Panc1 (cell line): ENCODE results near the gene SLC39A2. TPM values are rescaled to one million over a fixed set of nuclear protein-coding genes. Genes with fewer than 3 reads are reported as not detected.

Experiments used
- ATAC-seq: fragments of 200-7000 bp; cut with Tn5 transposase; 2 replicates; pipeline ENCODE4 v1.9.1; 2020; ENCODE audit warnings: mild to moderate bottlenecking, moderate library complexity
- BruUV-seq: library from RNA; stranded (reverse); fragments of 400-500 nt; replicated peaks from 2 replicates; lab custom pipeline; 2021; lab: Mats Ljungman, UMichigan
- CTCF ChIA-PET: fragments of 300-600 bp; sonication (Branson Sonifier 250); formaldehyde crosslinking; loops from one replicate; lab custom pipeline; 2022; ENCODE audit warnings: antibody characterized with exemption; lab: Charles Lee
- POLR2A ChIA-PET: fragments of 300-600 bp; sonication (Branson Sonifier 250); formaldehyde crosslinking; loops from one replicate; lab custom pipeline; 2022; ENCODE audit warnings: antibody characterized with exemption; lab: Charles Lee
- DNase-seq: peaks from one replicate; pipeline ENCODE4 v3.0.0-alpha.2; 2010; ENCODE audit warnings: low read depth, low spot score
- H3K27ac ChIP-seq: 2 replicates; pipeline ENCODE4 v1.5.1; 2011; ENCODE audit warnings: mild to moderate bottlenecking, low read length, inconsistent platforms
- H3K27me3 ChIP-seq: fragments of 200-500 bp; sonication (Bioruptor generic); 2 replicates; pipeline ENCODE4 v1.6.0; 2014; ENCODE audit warnings: low read length, inconsistent platforms; ENCODE audit not compliant: control insufficient read depth, insufficient read depth
- H3K36me3 ChIP-seq: fragments of 200-500 bp; sonication (Bioruptor generic); 2 replicates; pipeline ENCODE4 v1.5.1; 2014; ENCODE audit warnings: inconsistent platforms, mild to moderate bottlenecking, low read length, moderate library complexity; ENCODE audit not compliant: control insufficient read depth, insufficient read depth
- H3K4me1 ChIP-seq: 2 replicates; pipeline ENCODE4 v1.5.1; 2011; ENCODE audit warnings: inconsistent platforms, mild to moderate bottlenecking, low read length, moderate library complexity; ENCODE audit not compliant: control insufficient read depth, insufficient read depth
- H3K4me3 ChIP-seq, 2 experiments: 2 replicates each; pipeline ENCODE4 v1.5.1; 2011 to 2012; ENCODE audit warnings: low read depth in 2 of 2, low read length in 2 of 2, mild to moderate bottlenecking in 2 of 2, inconsistent platforms in 1 of 2, moderate library complexity in 1 of 2
- H3K9me3 ChIP-seq: fragments of 200-500 bp; sonication (Bioruptor generic); 2 replicates; pipeline ENCODE4 v1.5.1; 2014; ENCODE audit warnings: low read depth, mild to moderate bottlenecking, inconsistent platforms, low read length, moderate library complexity; ENCODE audit not compliant: control insufficient read depth, insufficient read depth
- CTCF ChIP-seq: fragments of 450-650 bp; IDR thresholded peaks from 2 replicates; pipeline ENCODE4 v1.5.1; 2017; ENCODE audit warnings: mild to moderate bottlenecking
- POLR2AphosphoS5 ChIP-seq: IDR thresholded peaks from 2 replicates; pipeline ENCODE4 v1.6.1; 2012; ENCODE audit warnings: mild to moderate bottlenecking, low read depth, low read length, moderate library complexity
- REST ChIP-seq, 2 experiments: IDR thresholded peaks; 2 replicates each; pipeline ENCODE4 v1.6.1; 2011 to 2012; ENCODE audit warnings: low read depth in 2 of 2, control low read depth in 1 of 2, low read length in 1 of 2, mild to moderate bottlenecking in 1 of 2, moderate library complexity in 1 of 2; ENCODE audit not compliant: insufficient read depth in 1 of 2
- SIN3A ChIP-seq: IDR thresholded peaks from 2 replicates; pipeline ENCODE4 v1.6.1; 2012; ENCODE audit warnings: low read depth, mild to moderate bottlenecking, low read length, moderate library complexity, borderline replicate concordance; ENCODE audit not compliant: insufficient read depth
- TCF7L2 ChIP-seq: IDR thresholded peaks from 2 replicates; pipeline ENCODE4 v1.6.1; 2011; ENCODE audit warnings: mild to moderate bottlenecking, low read depth, low read length, inconsistent platforms
- in situ Hi-C: cut with HindIII; loops from 2 replicates; pipeline ENCODE4 v1.10.0; 2016; ENCODE audit warnings: low sequenced_read_pairs, low pct_unique_long_range_greater_than_20kb
- intact Hi-C: fragments of 100-400 bp; cut with micrococcal nuclease; formaldehyde crosslinking; loops from one replicate; pipeline ENCODE4 v1.10.0; 2022; ENCODE audit not compliant: unreplicated experiment
- total RNA-seq: library from RNA; stranded (reverse); gene quantifications from one replicate; pipeline ENCODE4 v1.2.1, GENCODE V29; 2021; ENCODE audit not compliant: unreplicated experiment

The SLC39A2 gene
- total RNA-seq, 1 experiment from 2014 or later: not detected

GRCh38 chr14:21014761-21015190, 15.7 kb downstream of the SLC39A2 start:
- Histone ChIP-seq H3K27ac (no peak overlapping the region), H3K9me3 (no peaks in the 10 kb centered on the region), H3K4me1 (no peaks in the 10 kb centered on the region), H3K36me3 (no peaks in the 10 kb centered on the region), H3K27me3 (no peaks in the 10 kb centered on the region), H3K4me3 (no peak overlapping the region)
- intact Hi-C loops (loop anchor here (2.0 kb wide), 2 partner anchors 26 to 92 kb away; no protein-coding TSS in a partner anchor), in situ Hi-C loops (no loop called here)
- POLR2A ChIA-PET: no interaction called here
- CTCF ChIA-PET: interaction anchor here (0.6 to 2.4 kb wide), 18 partner anchors 14 to 127 kb away, joined by 3 to 33 read pairs (median 3); partner anchors contain the start of genes ARHGEF40 and RNASE13
- ATAC-seq (peak; percentile 94), DNase-seq (peak; percentile 61)
- BruUV-seq: no TSS peak
- TF ChIP-seq CTCF (peak; percentile 89), POLR2AphosphoS5 (no peak), REST (IDR thresholded peaks at IDR 0.05; ENCODE audit: insufficient read depth in 1 of 2, low read depth in 2 of 2, low read length in 1 of 2) (no peak)

DNA sequence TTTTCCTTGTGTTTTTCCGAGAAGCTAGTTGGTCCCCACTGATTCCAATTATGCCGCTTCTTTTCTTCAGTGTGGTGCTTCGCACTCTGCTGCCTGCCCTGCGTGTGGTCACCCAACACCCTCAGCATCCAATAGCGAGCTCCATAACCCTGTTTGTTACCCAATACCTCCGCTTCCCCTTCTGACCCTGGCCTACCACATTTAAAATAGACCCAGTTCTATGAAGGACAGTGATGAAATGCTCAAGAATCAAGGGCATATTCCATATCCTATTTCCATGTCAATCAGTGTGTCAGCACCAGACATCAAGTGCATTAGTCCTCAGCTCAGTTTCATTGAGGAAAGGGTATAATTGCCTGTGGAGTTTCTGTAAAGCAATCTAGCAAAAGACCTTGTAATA, 16.2 kb downstream of the SLC39A2 start:
- ChIA-PET CTCF (interaction anchor here (1.0 to 2.4 kb wide), 13 partner anchors 14 to 90 kb away, joined by 3 to 33 read pairs (median 5); partner anchors contain the start of genes ARHGEF40 and RNASE13), POLR2A (no interaction called here)
- no peak overlapping the region for H3K4me3 ChIP-seq
- no peak overlapping the region for H3K27ac ChIP-seq
- ATAC-seq: no peak
- no peaks in the 10 kb centered on the region for H3K9me3 ChIP-seq
- H3K27me3 ChIP-seq: no peaks in the 10 kb centered on the region
- no peak for TF ChIP-seq POLR2AphosphoS5
- no TSS peak for BruUV-seq
- no peaks in the 10 kb centered on the region for H3K36me3 ChIP-seq
- in situ Hi-C loops: no loop called here
- H3K4me1 ChIP-seq: no peaks in the 10 kb centered on the region
- DNase-seq: no peak
- intact Hi-C loops: loop anchor here (2.0 kb wide), 2 partner anchors 25 to 91 kb away; no protein-coding TSS in a partner anchor

DNA sequence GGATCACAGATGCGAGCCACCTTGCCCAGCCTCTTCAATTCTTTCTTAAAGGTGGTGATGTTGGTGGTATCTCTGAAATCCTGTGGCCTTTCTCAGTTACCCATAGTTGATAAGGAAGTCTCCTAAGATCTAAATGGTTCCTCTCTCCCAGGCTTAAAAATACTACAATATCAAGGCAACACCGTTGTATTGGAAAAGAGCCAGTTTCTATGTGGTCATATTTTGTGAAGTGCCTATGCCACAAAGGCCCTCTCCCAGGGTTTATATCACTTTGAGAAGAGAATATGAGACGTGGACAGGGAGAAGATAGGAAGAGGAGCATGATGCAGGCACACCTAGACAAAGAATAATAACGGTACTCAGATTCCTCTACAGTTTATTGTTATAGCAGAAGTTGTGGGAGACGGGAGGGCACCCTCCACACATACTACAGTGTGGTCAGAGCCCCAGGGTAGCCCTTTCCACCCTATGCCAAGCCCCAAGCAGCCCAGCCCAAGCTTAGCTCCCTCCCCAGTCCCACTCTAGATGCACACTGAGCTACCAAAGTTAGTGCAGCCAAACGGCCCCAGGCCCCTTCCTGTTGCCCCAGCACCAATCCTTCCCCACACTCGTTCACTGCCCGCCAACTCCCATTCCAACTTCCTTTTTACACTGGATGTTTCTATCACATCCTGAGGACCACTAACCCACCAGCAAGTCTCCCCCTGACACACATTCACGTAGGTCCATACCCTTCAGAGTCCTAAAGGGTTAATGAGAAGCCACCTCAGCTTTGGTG, 17.5 kb downstream of the SLC39A2 start:
- ATAC-seq (no peak), DNase-seq (no peak)
- no TSS peak for BruUV-seq
- Histone ChIP-seq H3K4me1 (no peaks in the 10 kb centered on the region), H3K9me3 (no peaks in the 10 kb centered on the region), H3K4me3 (no peak overlapping the region), H3K27me3 (no peaks in the 10 kb centered on the region), H3K27ac (no peak overlapping the region), H3K36me3 (no peaks in the 10 kb centered on the region)
- TF ChIP-seq REST (IDR thresholded peaks at IDR 0.05; ENCODE audit: insufficient read depth in 1 of 2, low read depth in 2 of 2, low read length in 1 of 2): no peak
- no peak for TF ChIP-seq SIN3A
- TF ChIP-seq CTCF: no peak
- no peak for TF ChIP-seq POLR2AphosphoS5
- TF ChIP-seq TCF7L2: no peak
- POLR2A ChIA-PET: interaction anchor here (0.6 kb wide), 1 partner anchor 422 kb away, joined by 4 read pairs; no protein-coding TSS in a partner anchor
- intact Hi-C loops (no loop called here), in situ Hi-C loops (no loop called here)
- CTCF ChIA-PET: no interaction called here
